ENCODE measurements around the gene MSANTD1. TPM values are rescaled to one million over a fixed set of nuclear protein-coding genes. Genes with fewer than 3 reads are reported as not detected.

The MSANTD1 gene
- total and polyA plus RNA-seq, 2 of the 8 experiments (the other 6 are each of a cell fraction or from before 2014, with no cell fraction given), result 0.23 to 0.45 TPM

GRCh38 chr4:3218824-3219760 is 29.9 kb upstream of the MSANTD1 start (continued):
- TF ChIP-seq CHD7 (IDR thresholded peaks at IDR 0.05; ENCODE audit: insufficient replicate concordance, low read length), result no peak
- no peak for TF ChIP-seq SAP30 (IDR thresholded peaks at IDR 0.05; ENCODE audit: insufficient read depth, insufficient replicate concordance, low read length)
- no peak for TF ChIP-seq SP4 (IDR thresholded peaks at IDR 0.05; ENCODE audit: low read length)

All from H1 (cell line).